ENCODE results near the gene ARL14. TPM values are rescaled to one million over a fixed set of nuclear protein-coding genes. Genes with fewer than 3 reads are reported as not detected.

ARL14 gene
- total and polyA plus RNA-seq, 2 donors (not counting 3 experiments of a cell fraction or from before 2014, with no cell fraction given): not detected

GRCh38 chr3:160725338-160725737, 48.4 kb downstream of the ARL14 start:
- Histone ChIP-seq H2AFZ (ENCODE audit: low read depth, low read length) (no peak overlapping the region), H3K27ac (ENCODE audit: insufficient read depth, low read depth, low read length) (no peak overlapping the region), H3K4me3 (replicated peaks in 1 of 3; ENCODE audit: insufficient read depth in 1 of 3, low read depth in 1 of 3, low read length in 3 of 3) (no peak overlapping the region), H4K20me1 (replicated peaks; ENCODE audit: control insufficient read depth, extremely low read depth, insufficient read depth, low read length) (no peaks in the 10 kb centered on the region), H3K79me2 (ENCODE audit: control insufficient read depth, insufficient read depth, low read length) (no peaks in the 10 kb centered on the region), H3K9me3 (replicated peaks; ENCODE audit: control insufficient read depth, insufficient read depth, low read length) (no peaks in the 10 kb centered on the region), H3K4me1 (ENCODE audit: control insufficient read depth, extremely low read depth, insufficient read depth, low read length) (no peaks in the 10 kb centered on the region), H3K4me2 (ENCODE audit: insufficient read depth, low read length) (no peak overlapping the region), H3K36me3 (ENCODE audit: control insufficient read depth in 2 of 2, extremely low read depth in 1 of 2, insufficient read depth in 2 of 2, low read length in 2 of 2) (no peaks in the 10 kb centered on the region), H3K9me1 (replicated peaks; ENCODE audit: control insufficient read depth, extremely low read depth, insufficient read depth, low read length) (no peaks in the 10 kb centered on the region), H3K27me3 (ENCODE audit: control insufficient read depth in 2 of 2, insufficient read depth in 2 of 2, low read length in 2 of 2) (peaks cover 0 to 3% of the 10 kb centered on the region in 2 experiments), H3K9ac (replicated peaks; ENCODE audit: extremely low read depth, insufficient read depth, low read length) (no peak overlapping the region)
- BruUV-seq (replicated peaks): no TSS peak
- TF ChIP-seq, protein P1, sequence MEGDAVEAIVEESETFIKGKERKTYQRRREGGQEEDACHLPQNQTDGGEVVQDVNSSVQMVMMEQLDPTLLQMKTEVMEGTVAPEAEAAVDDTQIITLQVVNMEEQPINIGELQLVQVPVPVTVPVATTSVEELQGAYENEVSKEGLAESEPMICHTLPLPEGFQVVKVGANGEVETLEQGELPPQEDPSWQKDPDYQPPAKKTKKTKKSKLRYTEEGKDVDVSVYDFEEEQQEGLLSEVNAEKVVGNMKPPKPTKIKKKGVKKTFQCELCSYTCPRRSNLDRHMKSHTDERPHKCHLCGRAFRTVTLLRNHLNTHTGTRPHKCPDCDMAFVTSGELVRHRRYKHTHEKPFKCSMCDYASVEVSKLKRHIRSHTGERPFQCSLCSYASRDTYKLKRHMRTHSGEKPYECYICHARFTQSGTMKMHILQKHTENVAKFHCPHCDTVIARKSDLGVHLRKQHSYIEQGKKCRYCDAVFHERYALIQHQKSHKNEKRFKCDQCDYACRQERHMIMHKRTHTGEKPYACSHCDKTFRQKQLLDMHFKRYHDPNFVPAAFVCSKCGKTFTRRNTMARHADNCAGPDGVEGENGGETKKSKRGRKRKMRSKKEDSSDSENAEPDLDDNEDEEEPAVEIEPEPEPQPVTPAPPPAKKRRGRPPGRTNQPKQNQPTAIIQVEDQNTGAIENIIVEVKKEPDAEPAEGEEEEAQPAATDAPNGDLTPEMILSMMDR (IDR thresholded peaks at IDR 0.05; ENCODE audit: extremely low read depth in 1 of 2, insufficient read depth in 1 of 2, low read depth in 1 of 2, low read length in 2 of 2): no peak
- no peak for TF ChIP-seq MAX (IDR thresholded peaks at IDR 0.05; ENCODE audit: insufficient read depth, insufficient read length)
- no peak for TF ChIP-seq GATA2 (IDR thresholded peaks at IDR 0.05; ENCODE audit: insufficient read depth, insufficient read length, low read depth, low read length)
- no peak for TF ChIP-seq EZH2 (IDR thresholded peaks at IDR 0.05; ENCODE audit: borderline replicate concordance, low read depth, low read length, severe bottlenecking)
- POLR2A ChIA-PET: no interaction called here
- DNase-seq (ENCODE audit: low read depth, low spot score) (no peak), FAIRE-seq (no peak)
- dilution Hi-C loops (cut with MboI; ENCODE audit: extremely low pct_ligation_motif_present, low sequenced_read_pairs): no loop called here
- CTCF ChIA-PET: no interaction called here
- intact Hi-C loops (cut with micrococcal nuclease): no loop called here

Small RNAs within 50 kb of the gene (small RNA-seq; reads per million reads assigned to genes)
- not detected for gene RF00139 (ENCODE audit: insufficient read depth, insufficient read length, low read depth, low replicate concordance)

Other genes with a start within 250 kb of the ARL14 start
- gene TRIM59, start 227.4 kb upstream of the ARL14 start, total RNA-seq: 32.5 and 33.0 TPM in 2 replicates
- 6.4 and 6.8 TPM in 2 replicates for gene TRIM59, start 227.4 kb upstream of the ARL14 start, polyA plus RNA-seq
- gene KPNA4, start 111.6 kb upstream of the ARL14 start, total RNA-seq: 70.1 and 80.7 TPM in 2 replicates
- gene KPNA4, start 111.6 kb upstream of the ARL14 start, polyA plus RNA-seq: 10.7 and 12.2 TPM in 2 replicates
- 2.3 and 2.9 TPM in 2 replicates for gene PPM1L, start 79.1 kb downstream of the ARL14 start, total RNA-seq
- gene PPM1L, start 79.1 kb downstream of the ARL14 start, polyA plus RNA-seq: 0.35 and 0.63 TPM in 2 replicates